ENCODE measurements around the gene KIZ. TPM values are rescaled to one million over a fixed set of nuclear protein-coding genes. Genes with fewer than 3 reads are reported as not detected.

Gene KIZ
- total and polyA plus RNA-seq, 11 donors, result 8.8 to 31.2 (median 23.6) TPM

GRCh38 chr20:21090721-21091120, 35.2 kb upstream of the KIZ start:
- 71 to 75% (median 74%) methylated on average over 10 to 11 of the region's 11 CpGs for WGBS, 4 donors
- no peak for DNase-seq
- TF ChIP-seq POLR2A (IDR thresholded peaks at IDR 0.05), result no peak
- TF ChIP-seq CTCF (IDR thresholded peaks at IDR 0.05), result no peak
- H3K27me3 ChIP-seq, result peaks cover 3 to 88% (median 50%) of the 10 kb centered on the region in 9 donors
- no peaks in the 10 kb centered on the region for H3K36me3 ChIP-seq
- no peak for ATAC-seq
- intact Hi-C loops (cut with DNase I), result no loop called here
- H3K27ac ChIP-seq, result no peak overlapping the region
- no peaks in the 10 kb centered on the region for H3K4me1 ChIP-seq
- no peak overlapping the region for H3K4me3 ChIP-seq
- H3K9me3 ChIP-seq, result no peaks in the 10 kb centered on the region

- H3K27me3 ChIP-seq, result peaks cover 3 to 97% (median 51%) of the 10 kb centered on the region in 9 donors
- no peaks in the 10 kb centered on the region for H3K9me3 ChIP-seq
- H3K4me1 ChIP-seq, result no peaks in the 10 kb centered on the region
- H3K36me3 ChIP-seq, result no peaks in the 10 kb centered on the region
- H3K4me3 ChIP-seq, result no peak overlapping the region
- intact Hi-C loops (cut with DNase I), result no loop called here
- WGBS, 4 donors, result 80 to 83% (median 81%) methylated on average over 3 of the region's 3 CpGs
- TF ChIP-seq CTCF (IDR thresholded peaks at IDR 0.05) (no peak), POLR2A (IDR thresholded peaks at IDR 0.05) (no peak)
- ATAC-seq, result no peak
- H3K27ac ChIP-seq, result no peak overlapping the region
- DNase-seq, result no peak
Measured at GRCh38 chr20:21092806-21093205, 33.1 kb upstream of the KIZ start.

- H3K27me3 ChIP-seq, result peaks cover 29 to 100% (median 58%) of the 10 kb centered on the region in 9 donors
Measured at GRCh38 chr20:21096321-21097043, 29.4 kb upstream of the KIZ start.

More at GRCh38 chr20:21096321-21097043, 29.4 kb upstream of the KIZ start:
- TF ChIP-seq POLR2A (IDR thresholded peaks at IDR 0.05) (no peak), CTCF (IDR thresholded peaks at IDR 0.05) (no peak)
- no peak overlapping the region for H3K4me3 ChIP-seq
- peaks cover 0 to 21% (median 17%) of the 10 kb centered on the region in 12 donors for H3K4me1 ChIP-seq
- H3K36me3 ChIP-seq, result no peaks in the 10 kb centered on the region
- no peaks in the 10 kb centered on the region for H3K9me3 ChIP-seq
- WGBS, 4 donors, result 28 to 34% (median 31%) methylated on average over 10 of the region's 10 CpGs
- ATAC-seq (peak in 1 of 4 donors; percentile 22), DNase-seq (no peak)
- intact Hi-C loops (cut with DNase I), result no loop called here
- no peak overlapping the region for H3K27ac ChIP-seq

Measured in heart left ventricle (tissue), 16 donors.